ENCODE results near the gene RELN.

Gene RELN

GRCh38 chr7:103649052-103649451 lies 340.4 kb downstream of the RELN start:
- Histone ChIP-seq H3K4me1 (ENCODE audit: insufficient read depth, low read length, severe bottlenecking) (no peaks in the 10 kb centered on the region), H3K27me3 (ENCODE audit: insufficient read depth, low read length) (no peaks in the 10 kb centered on the region), H3K9ac (ENCODE audit: low read length) (no peak overlapping the region), H3K79me2 (ENCODE audit: insufficient read depth, low read length) (no peaks in the 10 kb centered on the region), H4K20me1 (ENCODE audit: insufficient read depth, low read length) (no peaks in the 10 kb centered on the region), H3K27ac (ENCODE audit: low read depth, low read length, poor library complexity, severe bottlenecking) (no peak overlapping the region), H3K36me3 (ENCODE audit: insufficient read depth, low read length) (no peaks in the 10 kb centered on the region), H3K4me3 (ENCODE audit: low read depth, low read length, poor library complexity, severe bottlenecking) (no peak overlapping the region), H3K9me3 (ENCODE audit: low read length) (0 out of 2 replicates have a peak, but pooled peaks cover 3% of the 10 kb centered on the region), H2AFZ (ENCODE audit: low read length) (no peak overlapping the region), H3K9me2 (ENCODE audit: low read depth, low read length) (no peaks in the 10 kb centered on the region), H3K4me2 (ENCODE audit: low read length) (no peak overlapping the region), H3F3A (ENCODE audit: insufficient read depth, low read length) (no peaks in the 10 kb centered on the region)
- TF ChIP-seq EZH2 (IDR thresholded peaks at IDR 0.05; ENCODE audit: borderline replicate concordance, low read length) (no peak), CTCF (IDR thresholded peaks at IDR 0.05; ENCODE audit: low read length) (no peak)

DNA sequence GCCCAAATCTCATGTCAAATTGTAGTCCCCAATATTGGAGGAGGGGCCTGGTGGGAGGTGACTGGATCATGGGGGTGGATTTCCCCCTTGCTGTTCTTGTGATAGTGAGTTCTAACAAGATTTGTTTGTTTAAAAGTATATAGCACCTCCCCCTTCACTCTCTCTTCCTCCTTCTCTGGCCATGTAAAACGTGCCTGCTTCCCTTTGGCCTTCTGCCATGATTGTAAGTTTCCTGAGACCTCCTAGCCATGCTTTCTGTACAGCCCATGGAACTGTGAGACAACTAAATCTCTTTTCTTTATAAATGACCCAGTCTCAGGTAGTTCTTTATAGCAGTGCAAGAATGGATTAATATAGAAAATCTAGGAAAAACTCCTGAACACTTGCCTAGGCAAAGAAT lies 341.3 kb downstream of the RELN start:
- Histone ChIP-seq H3K9me3 (ENCODE audit: low read length) (0 out of 2 replicates have a peak, but pooled peaks cover 3% of the 10 kb centered on the region), H4K20me1 (ENCODE audit: insufficient read depth, low read length) (no peaks in the 10 kb centered on the region), H3K9me2 (ENCODE audit: low read depth, low read length) (no peaks in the 10 kb centered on the region), H3K27ac (ENCODE audit: low read depth, low read length, poor library complexity, severe bottlenecking) (no peak overlapping the region), H3K79me2 (ENCODE audit: insufficient read depth, low read length) (no peaks in the 10 kb centered on the region), H3K4me2 (ENCODE audit: low read length) (no peak overlapping the region), H3F3A (ENCODE audit: insufficient read depth, low read length) (no peaks in the 10 kb centered on the region), H3K27me3 (ENCODE audit: insufficient read depth, low read length) (no peaks in the 10 kb centered on the region), H3K4me3 (ENCODE audit: low read depth, low read length, poor library complexity, severe bottlenecking) (no peak overlapping the region), H3K4me1 (ENCODE audit: insufficient read depth, low read length, severe bottlenecking) (no peaks in the 10 kb centered on the region), H2AFZ (ENCODE audit: low read length) (no peak overlapping the region), H3K9ac (ENCODE audit: low read length) (no peak overlapping the region), H3K36me3 (ENCODE audit: insufficient read depth, low read length) (no peaks in the 10 kb centered on the region)
- TF ChIP-seq EZH2 (IDR thresholded peaks at IDR 0.05; ENCODE audit: borderline replicate concordance, low read length) (no peak), CTCF (IDR thresholded peaks at IDR 0.05; ENCODE audit: low read length) (no peak)

- no peaks in the 10 kb centered on the region for H3K27me3 ChIP-seq (ENCODE audit: insufficient read depth, low read length)
- H3K79me2 ChIP-seq (ENCODE audit: insufficient read depth, low read length), result no peaks in the 10 kb centered on the region
- H3K9ac ChIP-seq (ENCODE audit: low read length), result no peak overlapping the region
- no peaks in the 10 kb centered on the region for H3K9me2 ChIP-seq (ENCODE audit: low read depth, low read length)
- 0 out of 2 replicates have a peak, but pooled peaks cover 3% of the 10 kb centered on the region for H3K9me3 ChIP-seq (ENCODE audit: low read length)
- H4K20me1 ChIP-seq (ENCODE audit: insufficient read depth, low read length), result no peaks in the 10 kb centered on the region
- H3K4me2 ChIP-seq (ENCODE audit: low read length), result no peak overlapping the region
- H3F3A ChIP-seq (ENCODE audit: insufficient read depth, low read length), result no peaks in the 10 kb centered on the region
- no peak overlapping the region for H3K4me3 ChIP-seq (ENCODE audit: low read depth, low read length, poor library complexity, severe bottlenecking)
- H2AFZ ChIP-seq (ENCODE audit: low read length), result no peak overlapping the region
- no peaks in the 10 kb centered on the region for H3K36me3 ChIP-seq (ENCODE audit: insufficient read depth, low read length)
- no peak for TF ChIP-seq EZH2 (IDR thresholded peaks at IDR 0.05; ENCODE audit: borderline replicate concordance, low read length)
- TF ChIP-seq CTCF (IDR thresholded peaks at IDR 0.05; ENCODE audit: low read length), result no peak
- H3K4me1 ChIP-seq (ENCODE audit: insufficient read depth, low read length, severe bottlenecking), result no peaks in the 10 kb centered on the region
- no peak overlapping the region for H3K27ac ChIP-seq (ENCODE audit: low read depth, low read length, poor library complexity, severe bottlenecking)
Measured at GRCh38 chr7:103644319-103644718, 345.1 kb downstream of the RELN start.

Data from OCI-LY1 (cell line).